GM23248 (cell line): ENCODE results near the gene DET1.
"Not testable (repeated sequence)": the region's sequence is repeated elsewhere in the genome, so short reads cannot be mapped to it uniquely, and the experiment has no call there.

Experiments
- EZH2 ChIP-seq: fragments of 200-600 bp; sonication (generic); IDR thresholded peaks from 2 replicates; pipeline ENCODE4 v1.6.1; 2018; ENCODE audit warnings: antibody characterized with exemption, mild to moderate bottlenecking; ENCODE audit not compliant: insufficient read depth, poor library complexity, severe bottlenecking
- EZH2phosphoT487 ChIP-seq: fragments of 200-600 bp; sonication (generic); IDR thresholded peaks from 2 replicates; pipeline ENCODE4 v1.6.1; 2018; ENCODE audit warnings: antibody characterized with exemption, moderate library complexity, mild to moderate bottlenecking, low read depth; ENCODE audit not compliant: insufficient read depth

DNA sequence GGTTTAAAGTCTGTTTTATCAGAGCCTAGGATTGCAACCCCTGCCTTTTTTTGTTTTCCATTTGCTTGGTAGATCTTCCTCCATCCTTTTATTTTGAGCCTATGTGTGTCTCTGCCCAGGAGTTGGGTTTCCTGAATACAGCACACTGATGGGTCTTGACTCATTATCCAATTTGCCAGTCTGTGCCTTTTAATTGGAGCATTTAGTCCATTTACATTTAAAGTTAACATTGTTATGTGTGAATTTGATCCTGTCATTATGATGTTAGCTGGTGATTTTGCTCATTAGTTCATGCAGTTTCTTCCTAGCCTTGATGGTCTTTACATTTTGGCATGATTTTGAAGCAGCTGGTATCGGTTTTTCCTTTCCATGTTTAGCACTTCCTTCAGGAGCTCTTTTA lies 11.5 kb upstream of the DET1 start:
- not testable (repeated sequence) for TF ChIP-seq EZH2, EZH2phosphoT487
